Fibroblast of lung (primary cell): ENCODE results near the gene SPATA20. TPM values are rescaled to one million over a fixed set of nuclear protein-coding genes. Genes with fewer than 3 reads are reported as not detected.
A peak's percentile ranks its signal among the peaks of the same experiment; 100 is the strongest.

ENCODE experiments used
- DNase-seq, 2 donors: peaks; one replicate each; pipeline versions ENCODE4 v3.0.0 to v3.0.0-alpha.2; 2010; ENCODE audit warnings: low read depth in 2 of 2
- H2AFZ ChIP-seq: 2 replicates; pipeline ENCODE4 v1.5.1; 2012; ENCODE audit warnings: low read length, control low read depth, inconsistent platforms
- H3K27ac ChIP-seq: 2 replicates; pipeline ENCODE4 v1.5.1; 2011; ENCODE audit warnings: low read length, control low read depth; ENCODE audit not compliant: insufficient read depth
- H3K27me3 ChIP-seq: 2 replicates; pipeline ENCODE4 v1.5.1; 2011; ENCODE audit warnings: mild to moderate bottlenecking, low read length; ENCODE audit not compliant: control insufficient read depth, insufficient read depth
- H3K36me3 ChIP-seq: 2 replicates; pipeline ENCODE4 v1.5.1; 2011; ENCODE audit warnings: low read length; ENCODE audit not compliant: control insufficient read depth, insufficient read depth
- H3K4me1 ChIP-seq: 2 replicates; pipeline ENCODE4 v1.5.1; 2011; ENCODE audit warnings: low read length; ENCODE audit not compliant: control insufficient read depth, insufficient read depth; ENCODE audit errors: extremely low read depth
- H3K4me2 ChIP-seq: 2 replicates; pipeline ENCODE4 v1.5.1; 2011; ENCODE audit warnings: low read length, control low read depth; ENCODE audit not compliant: insufficient read depth; ENCODE audit errors: extremely low read depth
- H3K4me3 ChIP-seq, 4 experiments: fragments of 200-600 bp in 1 of 4; sonication (generic) in 1 of 4; replicated peaks in 1 of 4; 2 replicates each; pipeline ENCODE4 v1.5.1; 2011 to 2016; ENCODE audit warnings: low read length in 4 of 4, low read depth in 3 of 4, mild to moderate bottlenecking in 3 of 4, control low read depth in 2 of 4, inconsistent platforms in 1 of 4, mixed read lengths in 1 of 4; ENCODE audit not compliant: insufficient read depth in 1 of 4; ENCODE audit errors: control extremely low read depth in 1 of 4
- H3K79me2 ChIP-seq: 2 replicates; pipeline ENCODE4 v1.5.1; 2012; ENCODE audit warnings: mild to moderate bottlenecking, low read length, inconsistent platforms; ENCODE audit not compliant: control insufficient read depth, insufficient read depth
- H3K9ac ChIP-seq: 2 replicates; pipeline ENCODE4 v1.5.1; 2011; ENCODE audit warnings: mild to moderate bottlenecking, low read length, control low read depth; ENCODE audit not compliant: insufficient read depth
- H3K9me3 ChIP-seq: 2 replicates; pipeline ENCODE4 v1.5.1; 2012; ENCODE audit warnings: low read depth, low read length; ENCODE audit not compliant: control insufficient read depth, insufficient read depth
- H4K20me1 ChIP-seq: 2 replicates; pipeline ENCODE4 v1.5.1; 2011; ENCODE audit warnings: low read length; ENCODE audit not compliant: control insufficient read depth, insufficient read depth; ENCODE audit errors: extremely low read depth
- EZH2 ChIP-seq: IDR thresholded peaks from 2 replicates; pipeline ENCODE4 v1.5.1; 2012; ENCODE audit warnings: low read length, control low read depth, mild to moderate bottlenecking; ENCODE audit errors: missing control alignments
- polyA plus RNA-seq, 2 donors: library from polyadenylated mRNA; depleted of rRNA in 1 of 2; stranded (reverse) in 1 of 2; unstranded in 1 of 2; fragments of >200 nt; gene quantifications; 2 replicates each; pipeline ENCODE4 v1.2.1, GENCODE V29; 2011 to 2012; ENCODE audit warnings: missing spikeins in 1 of 2
- total RNA-seq: library from RNA; depleted of rRNA; stranded (reverse); fragments of >200 nt; gene quantifications from 2 replicates; pipeline ENCODE4 v1.2.1, GENCODE V29; 2014
- TF ChIP-seq, protein P1 (sequence below), 2 donors: IDR thresholded peaks in 1 of 2; conservative IDR thresholded peaks in 1 of 2; 1 replicate in 1 of 2; 2 replicates in 1 of 2; pipeline ENCODE4 v1.5.1; 2011 to 2012; ENCODE audit warnings: low read length in 2 of 2, control low read depth in 1 of 2, inconsistent platforms in 1 of 2, low read depth in 1 of 2, mild to moderate bottlenecking in 1 of 2

Gene SPATA20
- total and polyA plus RNA-seq, 2 donors (not counting 1 experiment from before 2014, with no cell fraction given) = 21.6 to 119 TPM

DNA sequence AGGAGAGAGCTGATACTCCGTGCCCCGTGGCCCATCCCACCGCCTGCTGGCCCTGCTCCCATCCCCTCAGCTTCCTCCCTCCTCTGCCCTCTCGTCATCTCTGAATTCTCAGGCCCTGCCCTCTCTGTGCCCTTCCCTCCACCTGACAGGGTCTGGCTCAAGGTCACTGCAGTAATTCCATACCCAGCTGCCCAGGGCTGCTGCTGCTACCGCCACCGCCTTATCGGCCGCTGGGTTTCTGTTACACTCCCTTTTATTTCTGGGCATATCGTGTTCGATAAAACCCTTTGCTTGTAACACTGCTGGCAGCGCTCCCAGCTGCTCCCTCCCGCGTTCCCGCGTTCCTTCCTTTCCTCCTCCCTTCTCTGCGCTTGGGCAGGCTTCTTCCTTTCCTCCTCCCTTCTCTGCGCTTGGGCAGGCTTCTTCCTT lies 13.2 kb upstream of the SPATA20 start:
- no peak overlapping the region for H2AFZ ChIP-seq
- no peaks in the 10 kb centered on the region for H3K9me3 ChIP-seq
- no peaks in the 10 kb centered on the region for H3K79me2 ChIP-seq
- no peaks in the 10 kb centered on the region for H3K36me3 ChIP-seq
- DNase-seq = peak; percentile 41 to 53
- H3K4me1 ChIP-seq = no peaks in the 10 kb centered on the region
- H3K4me3 ChIP-seq = no peak overlapping the region
- H3K9ac ChIP-seq = no peak overlapping the region
- no peaks in the 10 kb centered on the region for H4K20me1 ChIP-seq
- H3K27me3 ChIP-seq = peaks cover 29% of the 10 kb centered on the region
- H3K4me2 ChIP-seq = peak overlapping the region; percentile 68
- no peak overlapping the region for H3K27ac ChIP-seq
- TF ChIP-seq, protein P1, sequence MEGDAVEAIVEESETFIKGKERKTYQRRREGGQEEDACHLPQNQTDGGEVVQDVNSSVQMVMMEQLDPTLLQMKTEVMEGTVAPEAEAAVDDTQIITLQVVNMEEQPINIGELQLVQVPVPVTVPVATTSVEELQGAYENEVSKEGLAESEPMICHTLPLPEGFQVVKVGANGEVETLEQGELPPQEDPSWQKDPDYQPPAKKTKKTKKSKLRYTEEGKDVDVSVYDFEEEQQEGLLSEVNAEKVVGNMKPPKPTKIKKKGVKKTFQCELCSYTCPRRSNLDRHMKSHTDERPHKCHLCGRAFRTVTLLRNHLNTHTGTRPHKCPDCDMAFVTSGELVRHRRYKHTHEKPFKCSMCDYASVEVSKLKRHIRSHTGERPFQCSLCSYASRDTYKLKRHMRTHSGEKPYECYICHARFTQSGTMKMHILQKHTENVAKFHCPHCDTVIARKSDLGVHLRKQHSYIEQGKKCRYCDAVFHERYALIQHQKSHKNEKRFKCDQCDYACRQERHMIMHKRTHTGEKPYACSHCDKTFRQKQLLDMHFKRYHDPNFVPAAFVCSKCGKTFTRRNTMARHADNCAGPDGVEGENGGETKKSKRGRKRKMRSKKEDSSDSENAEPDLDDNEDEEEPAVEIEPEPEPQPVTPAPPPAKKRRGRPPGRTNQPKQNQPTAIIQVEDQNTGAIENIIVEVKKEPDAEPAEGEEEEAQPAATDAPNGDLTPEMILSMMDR (conservative IDR thresholded peaks at IDR 0.05 in 1 of 2, IDR thresholded peaks at IDR 0.05 in 1 of 2; ENCODE audit: low read depth in 1 of 2, low read length in 2 of 2) = no peak
- TF ChIP-seq EZH2 = peak; percentile 43

GRCh38 chr17:50534222-50534978 lies 12.6 kb upstream of the SPATA20 start:
- peak in 1 of 2 donors; percentile 49 for DNase-seq
- no peak overlapping the region for H3K9ac ChIP-seq
- H3K4me3 ChIP-seq = no peak overlapping the region

DNA sequence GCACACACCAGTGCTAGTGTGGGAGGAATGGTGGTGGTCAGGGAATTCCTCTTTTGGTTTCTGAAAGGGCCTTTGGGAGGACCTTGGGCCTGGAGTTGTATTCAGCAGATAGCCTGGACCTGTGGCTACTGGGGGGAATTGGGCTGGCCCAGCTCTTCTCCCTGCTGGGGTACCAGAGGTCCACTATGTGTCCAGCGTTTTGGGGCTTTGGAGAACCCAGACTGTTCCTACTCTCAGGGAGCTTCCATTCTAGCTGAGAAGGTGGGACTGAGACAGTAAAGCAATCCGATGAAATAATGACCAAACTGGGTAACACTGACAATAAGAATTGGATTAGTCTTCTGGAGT lies 12.0 kb upstream of the SPATA20 start:
- H3K4me2 ChIP-seq = no peak overlapping the region
- H3K27ac ChIP-seq = no peak overlapping the region
- no peaks in the 10 kb centered on the region for H4K20me1 ChIP-seq
- no peaks in the 10 kb centered on the region for H3K4me1 ChIP-seq
- no peaks in the 10 kb centered on the region for H3K36me3 ChIP-seq
- TF ChIP-seq, protein P1 (conservative IDR thresholded peaks at IDR 0.05 in 1 of 2, IDR thresholded peaks at IDR 0.05 in 1 of 2; ENCODE audit: low read depth in 1 of 2, low read length in 2 of 2) = no peak
- no peak for TF ChIP-seq EZH2
- H3K79me2 ChIP-seq = no peaks in the 10 kb centered on the region
- no peak overlapping the region for H3K4me3 ChIP-seq
- H2AFZ ChIP-seq = no peak overlapping the region
- no peak overlapping the region for H3K9ac ChIP-seq
- DNase-seq = no peak
- peaks cover 22% of the 10 kb centered on the region for H3K27me3 ChIP-seq
- no peaks in the 10 kb centered on the region for H3K9me3 ChIP-seq

More at GRCh38 chr17:50534222-50534978, 12.6 kb upstream of the SPATA20 start:
- Histone ChIP-seq H3K36me3 (no peaks in the 10 kb centered on the region), H3K27ac (no peak overlapping the region), H2AFZ (no peak overlapping the region), H3K27me3 (peaks cover 26% of the 10 kb centered on the region), H3K4me1 (no peaks in the 10 kb centered on the region), H3K79me2 (no peaks in the 10 kb centered on the region), H3K4me2 (peak overlapping the region; percentile 68), H4K20me1 (no peaks in the 10 kb centered on the region), H3K9me3 (no peaks in the 10 kb centered on the region)
- no peak for TF ChIP-seq EZH2
- TF ChIP-seq, protein P1 (conservative IDR thresholded peaks at IDR 0.05 in 1 of 2, IDR thresholded peaks at IDR 0.05 in 1 of 2; ENCODE audit: low read depth in 1 of 2, low read length in 2 of 2) = peak; percentile 10 to 12
